Measurements from ENCODE around the gene CSGALNACT2.

CSGALNACT2 gene

DNA sequence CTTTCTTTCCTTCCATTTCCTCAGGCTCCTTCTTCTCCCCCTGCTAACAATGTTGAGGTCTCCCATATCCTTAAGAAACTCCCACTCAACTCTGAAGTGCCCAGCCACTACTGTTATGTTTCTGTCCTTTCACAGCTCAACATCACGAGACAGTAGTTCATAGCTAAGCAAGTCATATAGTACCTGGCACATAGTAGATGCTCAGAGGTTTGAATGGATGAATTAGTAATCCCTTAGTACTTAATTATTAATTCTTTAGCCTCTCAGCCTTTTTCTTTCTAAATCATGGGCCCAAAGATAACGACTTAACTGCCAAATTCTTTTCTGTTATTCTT, 22.6 kb downstream of the CSGALNACT2 start:
- no peak overlapping the region for H2AFZ ChIP-seq (ENCODE audit: low read depth, low read length)

DNA sequence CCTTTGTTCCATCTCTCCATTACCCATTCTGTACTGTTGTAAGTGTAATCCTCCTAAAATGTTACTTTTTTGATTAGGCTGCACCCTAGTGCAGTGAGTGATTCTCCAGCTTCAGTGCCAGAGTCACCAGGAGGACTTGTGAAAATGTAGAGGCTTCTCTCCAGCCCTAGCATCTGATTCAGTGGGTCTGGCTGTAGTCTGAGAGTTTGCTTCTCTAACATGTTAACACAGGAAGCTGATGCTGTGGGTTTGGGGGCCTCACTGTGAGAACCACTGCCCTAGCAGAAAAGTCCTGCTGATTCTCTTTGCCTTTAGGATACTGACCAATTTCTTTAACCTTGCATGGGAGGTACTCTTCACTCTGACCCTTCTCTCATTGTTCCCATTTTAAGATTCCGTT, 24.4 kb downstream of the CSGALNACT2 start:
- peaks cover 36% of the 10 kb centered on the region for H3K36me3 ChIP-seq (ENCODE audit: insufficient read depth, low read length)
- no peak overlapping the region for H3K4me3 ChIP-seq (ENCODE audit: low read depth in 1 of 2, low read length in 2 of 2)
- H3K27ac ChIP-seq (ENCODE audit: low read length) = no peak overlapping the region
- H3K9me3 ChIP-seq (ENCODE audit: insufficient read depth, low read length, severe bottlenecking) = no peaks in the 10 kb centered on the region
- ATAC-seq (ENCODE audit: insufficient read depth, low read depth) = no peak; the same call in 2 of the 3 replicates
- peaks cover 3% of the 10 kb centered on the region; the same call in 1 of the 2 replicates for H4K20me1 ChIP-seq (ENCODE audit: insufficient read depth, low read length)
- TF ChIP-seq, protein P1, sequence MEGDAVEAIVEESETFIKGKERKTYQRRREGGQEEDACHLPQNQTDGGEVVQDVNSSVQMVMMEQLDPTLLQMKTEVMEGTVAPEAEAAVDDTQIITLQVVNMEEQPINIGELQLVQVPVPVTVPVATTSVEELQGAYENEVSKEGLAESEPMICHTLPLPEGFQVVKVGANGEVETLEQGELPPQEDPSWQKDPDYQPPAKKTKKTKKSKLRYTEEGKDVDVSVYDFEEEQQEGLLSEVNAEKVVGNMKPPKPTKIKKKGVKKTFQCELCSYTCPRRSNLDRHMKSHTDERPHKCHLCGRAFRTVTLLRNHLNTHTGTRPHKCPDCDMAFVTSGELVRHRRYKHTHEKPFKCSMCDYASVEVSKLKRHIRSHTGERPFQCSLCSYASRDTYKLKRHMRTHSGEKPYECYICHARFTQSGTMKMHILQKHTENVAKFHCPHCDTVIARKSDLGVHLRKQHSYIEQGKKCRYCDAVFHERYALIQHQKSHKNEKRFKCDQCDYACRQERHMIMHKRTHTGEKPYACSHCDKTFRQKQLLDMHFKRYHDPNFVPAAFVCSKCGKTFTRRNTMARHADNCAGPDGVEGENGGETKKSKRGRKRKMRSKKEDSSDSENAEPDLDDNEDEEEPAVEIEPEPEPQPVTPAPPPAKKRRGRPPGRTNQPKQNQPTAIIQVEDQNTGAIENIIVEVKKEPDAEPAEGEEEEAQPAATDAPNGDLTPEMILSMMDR (IDR thresholded peaks at IDR 0.05; ENCODE audit: borderline replicate concordance, extremely low read depth, low read length, poor library complexity, severe bottlenecking) = no peak
- TF ChIP-seq EZH2 (IDR thresholded peaks at IDR 0.05; ENCODE audit: borderline replicate concordance, low read depth, low read length, severe bottlenecking) = no peak
- H2AFZ ChIP-seq (ENCODE audit: low read depth, low read length) = no peak overlapping the region
- DNase-seq = no peak
- H3K9ac ChIP-seq (ENCODE audit: low read depth, low read length) = no peak overlapping the region
- H3K27me3 ChIP-seq (ENCODE audit: insufficient read depth, low read length, poor library complexity) = no peaks in the 10 kb centered on the region
- peaks cover 12% of the 10 kb centered on the region for H3K4me1 ChIP-seq (ENCODE audit: insufficient read depth, low read length)
- H3K79me2 ChIP-seq (ENCODE audit: insufficient read depth, low read length) = peaks cover 48% of the 10 kb centered on the region
- H3K4me2 ChIP-seq (ENCODE audit: insufficient read depth, low read length) = no peak overlapping the region

More for the DNA sequence above, 22.6 kb downstream of the CSGALNACT2 start:
- Histone ChIP-seq H3K4me2 (ENCODE audit: insufficient read depth, low read length) (no peak overlapping the region), H3K79me2 (ENCODE audit: insufficient read depth, low read length) (peaks cover 65% of the 10 kb centered on the region), H3K27ac (ENCODE audit: low read length) (no peak overlapping the region), H3K4me3 (ENCODE audit: low read depth in 1 of 2, low read length in 2 of 2) (no peak overlapping the region), H4K20me1 (ENCODE audit: insufficient read depth, low read length) (peaks cover 13% of the 10 kb centered on the region; the same call in 1 of the 2 replicates), H3K27me3 (ENCODE audit: insufficient read depth, low read length, poor library complexity) (no peaks in the 10 kb centered on the region), H3K9me3 (ENCODE audit: insufficient read depth, low read length, severe bottlenecking) (no peaks in the 10 kb centered on the region), H3K4me1 (ENCODE audit: insufficient read depth, low read length) (no peaks in the 10 kb centered on the region; the same call in 1 of the 2 replicates), H3K36me3 (ENCODE audit: insufficient read depth, low read length) (peaks cover 36% of the 10 kb centered on the region), H3K9ac (ENCODE audit: low read depth, low read length) (no peak overlapping the region)
- no peak for TF ChIP-seq EZH2 (IDR thresholded peaks at IDR 0.05; ENCODE audit: borderline replicate concordance, low read depth, low read length, severe bottlenecking)
- TF ChIP-seq, protein P1 (IDR thresholded peaks at IDR 0.05; ENCODE audit: borderline replicate concordance, extremely low read depth, low read length, poor library complexity, severe bottlenecking) = no peak
- ATAC-seq (ENCODE audit: insufficient read depth, low read depth) = no peak
- DNase-seq = no peak

DNA sequence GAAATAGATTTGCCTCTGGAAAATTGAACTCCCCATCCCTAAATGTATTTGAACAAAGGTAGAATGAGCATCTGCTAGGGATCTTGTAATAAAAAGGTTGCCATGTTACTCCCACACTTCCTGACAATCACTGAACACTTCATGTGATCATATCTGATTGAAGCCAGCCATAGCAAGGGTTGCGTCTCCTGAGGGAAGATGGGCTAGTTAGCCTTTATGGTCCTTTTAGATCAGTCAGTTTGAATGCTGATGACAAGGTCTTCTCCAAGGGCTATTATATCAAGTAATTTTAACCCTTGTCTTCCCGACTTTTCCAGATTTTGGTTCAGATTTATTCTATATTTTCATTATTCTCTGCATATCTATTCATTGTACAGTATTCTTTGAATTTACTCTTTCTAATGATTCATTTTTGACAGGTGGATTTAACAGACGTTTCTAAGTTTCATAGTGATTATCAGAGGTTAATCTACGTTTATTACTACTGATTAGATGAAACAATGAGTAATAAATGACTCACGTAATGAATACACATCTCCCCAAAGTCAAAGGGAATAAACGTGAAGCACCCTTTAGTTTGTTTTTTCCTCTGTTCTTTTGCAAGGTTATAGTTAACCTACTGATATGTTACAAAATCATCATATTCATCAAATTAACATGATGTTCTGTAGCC, 28.1 kb downstream of the CSGALNACT2 start:
- Histone ChIP-seq H3K36me3 (ENCODE audit: insufficient read depth, low read length) (peaks cover 42% of the 10 kb centered on the region), H3K79me2 (ENCODE audit: insufficient read depth, low read length) (peaks cover 22% of the 10 kb centered on the region), H3K27ac (ENCODE audit: low read length) (no peak overlapping the region), H3K4me1 (ENCODE audit: insufficient read depth, low read length) (peaks cover 12% of the 10 kb centered on the region), H4K20me1 (ENCODE audit: insufficient read depth, low read length) (peaks cover 3% of the 10 kb centered on the region; the same call in 1 of the 2 replicates), H3K9me3 (ENCODE audit: insufficient read depth, low read length, severe bottlenecking) (no peaks in the 10 kb centered on the region), H3K4me2 (ENCODE audit: insufficient read depth, low read length) (no peak overlapping the region), H3K9ac (ENCODE audit: low read depth, low read length) (no peak overlapping the region), H2AFZ (ENCODE audit: low read depth, low read length) (no peak overlapping the region), H3K4me3 (ENCODE audit: low read depth in 1 of 2, low read length in 2 of 2) (no peak overlapping the region), H3K27me3 (ENCODE audit: insufficient read depth, low read length, poor library complexity) (no peaks in the 10 kb centered on the region)
- DNase-seq (no peak), ATAC-seq (ENCODE audit: insufficient read depth, low read depth) (no peak)
- TF ChIP-seq EZH2 (IDR thresholded peaks at IDR 0.05; ENCODE audit: borderline replicate concordance, low read depth, low read length, severe bottlenecking) = no peak
- TF ChIP-seq, protein P1 (IDR thresholded peaks at IDR 0.05; ENCODE audit: borderline replicate concordance, extremely low read depth, low read length, poor library complexity, severe bottlenecking) = no peak

Measured in DND-41 (cell line).